CD4-positive, alpha-beta T cell (primary cell): ENCODE data around the gene CHST3. TPM values are rescaled to one million over a fixed set of nuclear protein-coding genes. Genes with fewer than 3 reads are reported as not detected.

Source experiments
- ATAC-seq: fragments of 200-7000 bp; cut with Tn5 transposase; one replicate; pipeline ENCODE4 v1.10.0; 2022; ENCODE audit warnings: mild to moderate bottlenecking; ENCODE audit not compliant: poor library complexity
- CTCF ChIA-PET: fragments of 350-600 bp; sonication (Branson Sonifier 250); formaldehyde crosslinking; loops from one replicate; lab custom pipeline; 2021; ENCODE audit warnings: antibody characterized with exemption, inconsistent platforms; lab: Charles Lee
- POLR2A ChIA-PET: fragments of 350-600 bp; sonication (Branson Sonifier 250); formaldehyde crosslinking; loops from one replicate; lab custom pipeline; 2021; ENCODE audit warnings: antibody characterized with exemption, inconsistent platforms; lab: Charles Lee
- DNase-seq, 14 experiments: peaks; one replicate each; pipeline ENCODE4 v3.0.0-alpha.2; 2013 to 2020; ENCODE audit warnings: mixed read lengths in 2 of 14
- H3K27ac ChIP-seq, 2 donors: one replicate each; pipeline versions ENCODE4 v1.5.1 to v1.7.0; 2013; ENCODE audit warnings: low read length in 2 of 2, low read depth in 1 of 2, mild to moderate bottlenecking in 1 of 2
- H3K27me3 ChIP-seq, 2 experiments: 1 replicate in 1 of 2; 2 replicates in 1 of 2; pipeline versions ENCODE4 v1.6.1 to v1.7.0; 2013; ENCODE audit warnings: low read length in 2 of 2, control low read depth in 1 of 2, mild to moderate bottlenecking in 1 of 2, moderate library complexity in 1 of 2; ENCODE audit not compliant: insufficient read depth in 2 of 2, control insufficient read depth in 1 of 2
- H3K36me3 ChIP-seq: one replicate; pipeline ENCODE4 v1.6.1; 2013; ENCODE audit warnings: low read length, control low read depth; ENCODE audit not compliant: insufficient read depth
- H3K4me1 ChIP-seq: one replicate; pipeline ENCODE4 v1.6.1; 2013; ENCODE audit warnings: low read length, control low read depth; ENCODE audit not compliant: insufficient read depth
- H3K4me3 ChIP-seq: one replicate; pipeline ENCODE4 v1.5.1; 2013; ENCODE audit warnings: mild to moderate bottlenecking, low read length, moderate library complexity
- H3K9me3 ChIP-seq, 2 experiments: 1 replicate in 1 of 2; 2 replicates in 1 of 2; pipeline versions ENCODE4 v1.6.1 to v1.7.0; 2013; ENCODE audit warnings: low read length in 2 of 2, mild to moderate bottlenecking in 2 of 2, control low read depth in 1 of 2, moderate library complexity in 1 of 2; ENCODE audit not compliant: control insufficient read depth in 1 of 2, insufficient read depth in 1 of 2
- H3K27ac Mint-ChIP-seq: one replicate; pipeline ENCODE4 v1.8.0; 2020; ENCODE audit warnings: mixed read lengths
- H3K27me3 Mint-ChIP-seq: one replicate; pipeline ENCODE4 v1.8.0; 2021; ENCODE audit warnings: mixed read lengths
- H3K36me3 Mint-ChIP-seq: one replicate; pipeline ENCODE4 v1.8.0; 2021; ENCODE audit warnings: low read depth, mixed read lengths
- H3K4me1 Mint-ChIP-seq: one replicate; pipeline ENCODE4 v1.8.0; 2021; ENCODE audit warnings: low read depth, mixed read lengths
- H3K4me3 Mint-ChIP-seq: one replicate; pipeline ENCODE4 v1.8.0; 2020; ENCODE audit warnings: mild to moderate bottlenecking, mixed read lengths
- H3K9me3 Mint-ChIP-seq: one replicate; pipeline ENCODE4 v1.8.0; 2020; ENCODE audit warnings: mixed read lengths
- CTCF ChIP-seq: fragments of 200-600 bp; IDR thresholded peaks from one replicate; pipeline ENCODE4 v1.8.0; 2022; ENCODE audit warnings: antibody characterized with exemption, mild to moderate bottlenecking
- intact Hi-C, 2 experiments: fragments of 100-400 bp; cut with DNase I in 1 of 2; cut with micrococcal nuclease in 1 of 2; formaldehyde crosslinking; loops; one replicate each; pipeline versions ENCODE4 v1.15.1 to v1.9.0; 2023 to 2025; cut with DNase I, micrococcal nuclease
- total RNA-seq, 174 experiments: library from RNA in 2 of 174; stranded (reverse) in 2 of 174; gene quantifications; one replicate each; pipeline ENCODE4 v1.2.3 and lab custom pipeline; 2021 to 2026

The CHST3 gene
- total RNA-seq, 2 experiments from 2014 or later: not detected

GRCh38 chr10:72034040-72034499, 69.9 kb downstream of the CHST3 start:
- ATAC-seq: no peak
- no peak for DNase-seq
- no peaks in the 10 kb centered on the region for H3K36me3 ChIP-seq
- no peak overlapping the region for H3K4me3 Mint-ChIP-seq
- no peaks in the 10 kb centered on the region for H3K27me3 Mint-ChIP-seq
- H3K4me1 ChIP-seq: no peaks in the 10 kb centered on the region
- H3K27me3 ChIP-seq: no peaks in the 10 kb centered on the region
- ChIA-PET CTCF (no interaction called here), POLR2A (no interaction called here)
- no peaks in the 10 kb centered on the region for H3K9me3 Mint-ChIP-seq
- H3K27ac Mint-ChIP-seq: no peak overlapping the region
- no peaks in the 10 kb centered on the region for H3K9me3 ChIP-seq
- TF ChIP-seq CTCF: no peak
- H3K27ac ChIP-seq: no peak overlapping the region
- no peaks in the 10 kb centered on the region for H3K4me1 Mint-ChIP-seq
- H3K4me3 ChIP-seq: no peak overlapping the region
- H3K36me3 Mint-ChIP-seq: no peaks in the 10 kb centered on the region
- intact Hi-C loops: no loop called here

DNA sequence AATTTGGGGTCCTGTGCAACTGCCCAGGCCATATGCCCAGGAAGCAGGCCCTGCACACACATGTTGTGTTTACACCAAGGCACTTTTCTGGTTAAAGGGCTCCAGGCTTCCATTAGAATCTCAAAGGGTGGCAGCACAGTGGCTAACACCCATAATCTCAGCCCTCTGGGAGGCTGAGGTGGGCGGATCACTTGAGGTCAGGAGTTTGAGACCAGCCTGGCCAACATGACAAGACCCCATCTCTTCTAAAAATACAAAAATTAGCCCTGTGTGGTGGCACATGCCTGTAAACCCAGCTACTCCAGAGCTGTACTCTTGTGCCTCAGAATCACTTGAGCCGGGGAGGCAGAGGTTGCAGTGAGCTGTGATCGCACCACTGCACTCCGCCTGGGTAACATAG, 70.6 kb downstream of the CHST3 start:
- no peak for DNase-seq
- intact Hi-C loops: loop anchor here in 1 of 2 experiments (5.0 kb wide), 1 partner anchor 923 kb away; no protein-coding TSS in a partner anchor
- H3K4me3 ChIP-seq: no peak overlapping the region
- Mint-ChIP-seq H3K27ac (no peak overlapping the region), H3K27me3 (no peaks in the 10 kb centered on the region), H3K9me3 (no peaks in the 10 kb centered on the region), H3K36me3 (no peaks in the 10 kb centered on the region), H3K4me1 (no peaks in the 10 kb centered on the region), H3K4me3 (no peak overlapping the region)
- no peaks in the 10 kb centered on the region for H3K4me1 ChIP-seq
- no peak for TF ChIP-seq CTCF
- ChIA-PET CTCF (no interaction called here), POLR2A (no interaction called here)
- ATAC-seq: no peak
- no peaks in the 10 kb centered on the region for H3K27me3 ChIP-seq
- no peaks in the 10 kb centered on the region for H3K9me3 ChIP-seq
- H3K27ac ChIP-seq: no peak overlapping the region
- no peaks in the 10 kb centered on the region for H3K36me3 ChIP-seq

GRCh38 chr10:72035252-72035887, 71.2 kb downstream of the CHST3 start:
- H3K36me3 Mint-ChIP-seq: no peaks in the 10 kb centered on the region
- Histone ChIP-seq H3K4me3 (no peak overlapping the region), H3K9me3 (no peaks in the 10 kb centered on the region), H3K27ac (no peak overlapping the region), H3K27me3 (no peaks in the 10 kb centered on the region), H3K36me3 (no peaks in the 10 kb centered on the region), H3K4me1 (no peaks in the 10 kb centered on the region)
- POLR2A ChIA-PET: no interaction called here
- CTCF ChIA-PET: interaction anchor here (0.6 kb wide), 1 partner anchor 95 kb away, joined by 3 read pairs; no protein-coding TSS in a partner anchor
- no peaks in the 10 kb centered on the region for H3K27me3 Mint-ChIP-seq
- DNase-seq (no peak), ATAC-seq (no peak)
- no peak for TF ChIP-seq CTCF
- no peak overlapping the region for H3K27ac Mint-ChIP-seq
- no peaks in the 10 kb centered on the region for H3K4me1 Mint-ChIP-seq
- no peak overlapping the region for H3K4me3 Mint-ChIP-seq
- H3K9me3 Mint-ChIP-seq: no peaks in the 10 kb centered on the region
- intact Hi-C loops: loop anchor here in 1 of 2 experiments (5.0 kb wide), 1 partner anchor 922 kb away; no protein-coding TSS in a partner anchor
